Activated T-helper 17 cell treated with anti-CD3 and anti-CD28 coated beads, Interleukin-2, amount 50 U/mL, for 72 hours (primary cell): ENCODE measurements around the gene RTL10. TPM values are rescaled to one million over a fixed set of nuclear protein-coding genes. Genes with fewer than 3 reads are reported as not detected.
"Not testable (repeated sequence)": the region's sequence is repeated elsewhere in the genome, so short reads cannot be mapped to it uniquely, and the experiment has no call there.

Experiments used
- ATAC-seq: fragments of 150-1000 bp; cut with Tn5 transposase; replicated peaks from 2 replicates; pipeline ENCODE4 v1.10.0; 2021; ENCODE audit warnings: mild to moderate bottlenecking, moderate library complexity
- H3K27ac Mint-ChIP-seq: one replicate; pipeline ENCODE4 v1.8.0; 2022; ENCODE audit warnings: mixed read lengths
- H3K27me3 Mint-ChIP-seq: one replicate; pipeline ENCODE4 v1.8.0; 2022; ENCODE audit warnings: mixed read lengths
- H3K36me3 Mint-ChIP-seq: one replicate; pipeline ENCODE4 v1.8.0; 2022; ENCODE audit warnings: low read depth, mild to moderate bottlenecking, mixed read lengths
- H3K4me1 Mint-ChIP-seq: one replicate; pipeline ENCODE4 v1.8.0; 2022; ENCODE audit warnings: mixed read lengths
- H3K4me3 Mint-ChIP-seq: one replicate; pipeline ENCODE4 v1.8.0; 2022; ENCODE audit warnings: mild to moderate bottlenecking, mixed read lengths
- H3K9me3 Mint-ChIP-seq: one replicate; pipeline ENCODE4 v1.8.0; 2022; ENCODE audit warnings: mixed read lengths
- total RNA-seq, 2 donors: library from RNA; stranded (reverse); gene quantifications; one replicate each; pipeline ENCODE4 v1.2.3, GENCODE V29; 2022

The RTL10 gene
- total RNA-seq, 2 donors from 2014 or later, result 13.0 to 16.4 TPM

DNA sequence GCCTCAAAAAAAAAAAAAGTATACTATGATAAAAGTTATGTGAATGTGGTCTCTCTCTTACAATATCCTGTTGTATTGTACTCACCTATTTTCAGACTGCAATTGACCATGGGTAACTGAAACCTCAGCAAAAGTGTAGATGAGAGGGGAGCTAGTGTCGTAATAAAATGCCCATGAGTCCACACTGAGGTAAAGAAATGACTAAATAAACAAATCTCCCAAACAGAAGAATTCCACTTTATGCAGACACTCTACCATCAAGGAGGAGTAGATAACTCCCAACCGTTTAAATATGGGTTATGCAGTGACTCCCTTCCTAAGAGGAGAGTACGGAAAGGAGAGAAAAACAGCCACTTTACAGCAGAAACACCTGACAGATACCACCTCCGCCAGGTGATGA is 14.6 kb downstream of the RTL10 start:
- peaks cover 10% of the 10 kb centered on the region for H3K4me1 Mint-ChIP-seq
- no peak overlapping the region for H3K4me3 Mint-ChIP-seq
- H3K27ac Mint-ChIP-seq, result no peak overlapping the region

GRCh38 chr22:19837915-19838314 is 16.8 kb downstream of the RTL10 start:
- Mint-ChIP-seq H3K9me3 (no peaks in the 10 kb centered on the region), H3K27me3 (no peaks in the 10 kb centered on the region), H3K4me3 (no peak overlapping the region), H3K4me1 (peaks cover 10% of the 10 kb centered on the region), H3K27ac (no peak overlapping the region), H3K36me3 (no peaks in the 10 kb centered on the region)
- no peak for ATAC-seq

More for the DNA sequence above, 14.6 kb downstream of the RTL10 start:
- H3K36me3 Mint-ChIP-seq, result no peaks in the 10 kb centered on the region
- ATAC-seq, result no peak
- no peaks in the 10 kb centered on the region for H3K9me3 Mint-ChIP-seq
- H3K27me3 Mint-ChIP-seq, result no peaks in the 10 kb centered on the region

DNA sequence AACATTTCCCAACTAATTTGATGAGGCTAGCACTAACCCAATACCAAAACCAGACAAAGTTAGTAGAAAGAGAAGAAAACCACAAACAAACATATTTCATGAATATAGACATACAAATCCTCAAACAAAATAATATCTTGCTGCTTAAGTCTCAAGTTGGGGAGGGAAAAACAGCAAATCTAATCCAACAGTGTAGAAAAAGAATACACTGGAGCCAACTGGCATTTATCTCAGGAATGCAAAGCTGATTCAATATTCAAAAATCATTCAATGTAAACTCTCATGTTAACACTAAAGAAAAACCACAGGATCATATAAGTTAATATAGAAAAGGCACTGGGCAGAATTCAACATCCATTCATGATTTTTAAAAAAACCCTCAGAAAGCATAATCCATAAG is 18.2 kb downstream of the RTL10 start:
- no peaks in the 10 kb centered on the region for H3K27me3 Mint-ChIP-seq
- no peak overlapping the region for H3K27ac Mint-ChIP-seq
- no peak overlapping the region for H3K4me3 Mint-ChIP-seq
- ATAC-seq, result no peak
- H3K9me3 Mint-ChIP-seq, result no peaks in the 10 kb centered on the region
- peaks cover 7% of the 10 kb centered on the region for H3K4me1 Mint-ChIP-seq
- no peaks in the 10 kb centered on the region for H3K36me3 Mint-ChIP-seq

DNA sequence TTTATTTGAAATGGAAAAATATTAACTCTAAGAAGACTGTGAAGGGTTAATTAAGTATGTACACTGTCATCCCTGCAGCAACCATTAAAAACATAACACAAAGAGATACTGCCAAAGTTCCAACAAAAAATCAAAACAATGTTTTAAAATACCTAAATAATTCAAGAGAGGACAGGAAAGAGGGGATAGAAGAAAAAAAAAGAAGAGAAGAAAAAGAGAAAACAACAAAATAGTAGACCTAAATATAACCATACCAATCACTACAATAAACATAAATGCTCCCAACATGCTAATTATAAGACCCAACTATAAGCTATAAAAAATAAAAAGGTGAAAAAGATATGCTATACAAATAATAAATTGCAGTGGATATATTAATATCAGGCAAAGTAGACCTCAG is 20.1 kb downstream of the RTL10 start:
- Mint-ChIP-seq H3K27ac (no peak overlapping the region), H3K36me3 (no peaks in the 10 kb centered on the region), H3K4me3 (no peak overlapping the region), H3K27me3 (no peaks in the 10 kb centered on the region), H3K9me3 (no peaks in the 10 kb centered on the region), H3K4me1 (peaks cover 5% of the 10 kb centered on the region)
- no peak for ATAC-seq

DNA sequence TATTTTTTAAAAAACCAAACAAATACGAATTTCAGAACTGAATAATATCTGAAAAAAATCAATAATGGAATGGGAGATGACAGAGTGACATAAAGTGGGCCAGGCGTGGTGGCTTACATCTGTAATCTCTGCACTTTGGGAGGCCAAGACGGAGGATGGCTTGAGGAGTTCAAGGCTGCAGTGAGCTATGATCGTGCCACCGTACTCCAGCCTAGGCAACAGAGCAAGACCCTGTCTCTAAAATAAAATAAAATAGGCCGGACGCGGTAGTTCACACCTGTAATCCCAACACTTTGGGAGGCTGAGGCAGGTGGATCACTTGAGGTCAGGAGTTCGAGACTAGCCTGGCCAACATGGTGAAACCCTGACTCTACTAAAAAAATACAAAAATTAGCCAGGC is 21.3 kb downstream of the RTL10 start:
- not testable (repeated sequence) for H3K4me3 Mint-ChIP-seq, ATAC-seq, H3K36me3 Mint-ChIP-seq, H3K9me3 Mint-ChIP-seq, H3K27ac Mint-ChIP-seq, H3K27me3 Mint-ChIP-seq, H3K4me1 Mint-ChIP-seq

DNA sequence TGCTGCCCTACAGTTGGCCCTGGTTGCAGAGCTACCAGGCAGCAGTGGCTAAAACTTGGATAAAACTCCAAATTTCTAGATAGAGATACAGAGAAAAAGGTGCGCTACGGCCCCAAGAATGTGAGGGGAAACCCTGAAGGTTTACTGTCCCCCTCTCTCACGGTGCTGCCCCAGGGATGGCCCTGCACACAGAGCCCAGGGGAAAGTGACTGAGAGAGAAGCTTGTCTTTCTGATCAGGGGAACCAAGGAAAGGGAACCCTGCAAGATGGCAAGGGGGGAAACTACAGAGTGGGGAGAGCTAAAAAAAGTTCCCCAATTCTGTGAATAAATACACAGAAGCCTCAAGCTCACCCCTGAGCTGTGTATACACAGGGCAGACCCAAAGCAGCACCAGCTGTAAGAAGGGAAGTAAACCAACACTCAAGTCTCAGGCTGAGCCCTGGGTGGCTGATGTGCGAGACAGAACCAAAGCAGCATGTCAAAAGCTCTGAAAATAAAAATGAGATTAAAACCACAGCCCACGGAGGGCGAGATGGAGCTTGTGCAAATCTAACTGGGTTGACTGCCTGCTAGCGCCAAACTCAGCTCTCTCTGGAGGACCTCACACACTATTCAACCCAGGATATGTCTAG is 22.1 kb downstream of the RTL10 start:
- peak overlapping the region; percentile 37 for H3K27ac Mint-ChIP-seq
- no peak overlapping the region for H3K4me3 Mint-ChIP-seq
- H3K9me3 Mint-ChIP-seq, result no peaks in the 10 kb centered on the region
- no peaks in the 10 kb centered on the region for H3K27me3 Mint-ChIP-seq
- H3K4me1 Mint-ChIP-seq, result peaks cover 2% of the 10 kb centered on the region
- no peaks in the 10 kb centered on the region for H3K36me3 Mint-ChIP-seq
- ATAC-seq, result no peak

GRCh38 chr22:19831979-19832378 is 22.7 kb downstream of the RTL10 start:
- not testable (repeated sequence) for H3K36me3 Mint-ChIP-seq, H3K4me3 Mint-ChIP-seq, H3K9me3 Mint-ChIP-seq, H3K27me3 Mint-ChIP-seq, H3K4me1 Mint-ChIP-seq, ATAC-seq
- H3K27ac Mint-ChIP-seq, result peak overlapping the region; percentile 37

GRCh38 chr22:19831016-19831415 is 23.7 kb downstream of the RTL10 start:
- Mint-ChIP-seq H3K27me3 (no peaks in the 10 kb centered on the region), H3K27ac (no peak overlapping the region), H3K9me3 (no peaks in the 10 kb centered on the region), H3K4me1 (peaks cover 5% of the 10 kb centered on the region), H3K4me3 (no peak overlapping the region), H3K36me3 (no peaks in the 10 kb centered on the region)
- no peak for ATAC-seq

GRCh38 chr22:19828035-19828401 is 26.7 kb downstream of the RTL10 start:
- Mint-ChIP-seq H3K27me3 (no peaks in the 10 kb centered on the region), H3K4me3 (no peak overlapping the region), H3K36me3 (no peaks in the 10 kb centered on the region), H3K27ac (no peak overlapping the region), H3K9me3 (no peaks in the 10 kb centered on the region), H3K4me1 (peaks cover 5% of the 10 kb centered on the region)
- ATAC-seq, result no peak

DNA sequence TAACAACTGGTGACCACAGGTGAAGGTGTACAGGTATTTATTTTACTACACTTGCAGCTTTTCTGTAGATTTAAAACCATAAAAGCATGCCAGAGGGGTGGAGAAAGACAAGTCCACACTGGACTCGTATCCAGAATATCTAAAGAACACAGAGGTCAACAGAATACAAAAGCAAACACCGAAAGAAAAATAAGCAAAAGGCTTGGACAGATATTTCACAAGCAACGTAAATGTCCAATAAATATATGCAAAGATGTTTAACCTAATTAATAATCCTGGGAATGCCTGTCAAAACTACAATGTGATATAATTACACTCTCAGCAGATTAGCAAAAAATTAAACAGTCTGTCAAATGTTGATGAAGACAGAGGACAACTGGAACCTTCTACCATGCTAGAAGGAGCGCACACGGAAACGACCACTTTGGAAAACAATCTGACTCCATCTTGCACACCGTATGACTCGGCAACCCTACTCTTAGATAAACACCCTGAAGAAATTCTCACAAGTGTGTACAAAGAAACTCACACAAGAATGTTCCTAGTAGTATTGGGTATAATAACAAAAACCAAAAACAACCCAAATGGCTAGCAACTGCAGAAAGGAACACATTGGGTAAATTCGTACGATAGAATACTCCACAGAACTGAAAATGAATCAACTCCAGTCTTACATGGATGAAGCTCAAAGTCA is 27.2 kb downstream of the RTL10 start:
- peak; percentile 28 for ATAC-seq
- Mint-ChIP-seq H3K4me1 (peaks cover 5% of the 10 kb centered on the region), H3K9me3 (no peaks in the 10 kb centered on the region), H3K27me3 (no peaks in the 10 kb centered on the region), H3K4me3 (no peak overlapping the region), H3K27ac (no peak overlapping the region), H3K36me3 (no peaks in the 10 kb centered on the region)

- Mint-ChIP-seq H3K36me3 (no peaks in the 10 kb centered on the region), H3K9me3 (no peaks in the 10 kb centered on the region), H3K27ac (no peak overlapping the region), H3K27me3 (no peaks in the 10 kb centered on the region), H3K4me1 (peaks cover 5% of the 10 kb centered on the region), H3K4me3 (no peak overlapping the region)
- ATAC-seq, result no peak
Observed at GRCh38 chr22:19826619-19826950, 28.1 kb downstream of the RTL10 start.

GRCh38 chr22:19825904-19826618 is 28.6 kb downstream of the RTL10 start:
- Mint-ChIP-seq H3K4me3 (no peak overlapping the region), H3K4me1 (peaks cover 5% of the 10 kb centered on the region), H3K36me3 (no peaks in the 10 kb centered on the region), H3K27ac (no peak overlapping the region), H3K9me3 (no peaks in the 10 kb centered on the region), H3K27me3 (no peaks in the 10 kb centered on the region)
- no peak for ATAC-seq

DNA sequence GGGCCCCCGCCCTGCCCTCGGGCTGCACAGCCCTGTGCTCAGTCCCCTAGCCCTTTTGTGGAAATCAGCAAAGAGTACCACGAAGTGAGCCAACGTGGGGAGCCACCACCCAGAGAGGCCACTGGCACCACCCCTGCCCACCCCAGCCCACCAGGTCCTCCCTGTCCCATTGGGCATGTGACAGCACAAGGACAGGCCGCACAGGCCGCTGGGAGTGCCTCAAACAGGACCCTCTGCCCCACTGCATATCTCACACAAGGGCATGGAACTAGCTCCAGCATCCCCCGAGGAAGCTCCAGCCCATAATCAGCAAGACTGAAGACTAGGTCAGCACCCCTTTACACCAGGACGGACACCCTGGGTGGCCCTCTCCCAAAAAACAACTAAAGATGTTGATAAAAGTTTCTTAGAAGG is 29.7 kb downstream of the RTL10 start:
- Mint-ChIP-seq H3K4me3 (no peak overlapping the region), H3K36me3 (no peaks in the 10 kb centered on the region), H3K27ac (no peak overlapping the region), H3K9me3 (no peaks in the 10 kb centered on the region), H3K4me1 (peaks cover 5% of the 10 kb centered on the region), H3K27me3 (no peaks in the 10 kb centered on the region)
- no peak for ATAC-seq

DNA sequence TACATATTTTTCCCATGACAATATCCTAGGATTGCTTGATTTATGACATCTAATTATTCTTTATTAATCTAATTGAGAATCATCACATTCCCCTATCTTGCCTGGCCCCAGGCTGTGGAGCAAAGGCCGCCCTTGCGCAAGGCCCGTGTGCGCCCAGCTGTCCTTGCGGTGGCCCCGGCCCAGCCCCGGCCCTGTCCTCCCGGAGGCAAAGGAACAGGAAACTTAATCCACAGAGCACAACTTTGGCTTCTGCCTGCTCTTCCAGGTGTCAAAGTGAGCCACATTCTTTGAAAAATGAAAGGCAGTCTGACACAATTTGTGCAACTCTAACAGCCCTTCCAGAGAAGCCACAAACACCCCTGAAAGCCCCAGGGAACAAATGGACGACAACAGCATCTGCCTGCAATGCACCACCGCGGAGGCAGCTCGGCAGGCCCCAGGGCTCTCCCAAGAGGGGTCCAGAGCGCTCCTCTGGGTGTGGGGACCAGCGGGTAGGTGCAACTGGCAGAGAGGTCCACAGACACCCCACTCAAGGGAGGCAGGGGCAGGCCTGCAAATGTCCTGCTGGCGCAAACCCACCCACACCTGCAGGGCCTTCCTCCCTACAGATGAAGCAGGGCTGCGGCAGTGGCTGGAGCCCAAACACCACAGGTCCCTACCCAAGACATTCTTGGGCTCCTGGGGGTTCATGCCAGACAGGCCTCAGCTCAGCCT is 30.3 kb downstream of the RTL10 start:
- Mint-ChIP-seq H3K4me1 (peaks cover 5% of the 10 kb centered on the region), H3K27ac (no peak overlapping the region), H3K36me3 (no peaks in the 10 kb centered on the region), H3K4me3 (no peak overlapping the region), H3K9me3 (no peaks in the 10 kb centered on the region), H3K27me3 (no peaks in the 10 kb centered on the region)
- ATAC-seq, result no peak

GRCh38 chr22:19823902-19824211 is 30.8 kb downstream of the RTL10 start:
- Mint-ChIP-seq H3K9me3 (no peaks in the 10 kb centered on the region), H3K4me3 (no peak overlapping the region), H3K27ac (no peak overlapping the region), H3K4me1 (peaks cover 5% of the 10 kb centered on the region), H3K36me3 (no peaks in the 10 kb centered on the region), H3K27me3 (no peaks in the 10 kb centered on the region)
- no peak for ATAC-seq
